H9 (cell line): ENCODE data around the gene PPFIA2. TPM values are rescaled to one million over a fixed set of nuclear protein-coding genes. Genes with fewer than 3 reads are reported as not detected.

ENCODE experiments used
- DNase-seq: peaks from one replicate; pipeline ENCODE4 v3.0.0-alpha.2; 2017
- H2AFZ ChIP-seq: one replicate; pipeline ENCODE4 v1.6.1; 2013; ENCODE audit warnings: mild to moderate bottlenecking, low read length, control low read depth, moderate library complexity
- H2AK5ac ChIP-seq: 2 replicates; pipeline ENCODE4 v1.6.1; 2013; ENCODE audit warnings: low read length, control low read depth, mixed read lengths; ENCODE audit not compliant: insufficient read length
- H2BK120ac ChIP-seq: one replicate; pipeline ENCODE4 v1.6.1; 2013; ENCODE audit warnings: low read depth, mild to moderate bottlenecking, low read length, control low read depth, inconsistent platforms; ENCODE audit not compliant: poor library complexity, severe bottlenecking
- H2BK12ac ChIP-seq: 2 replicates; pipeline ENCODE4 v1.6.1; 2013; ENCODE audit warnings: low read length, control low read depth, mixed read lengths, low read depth; ENCODE audit not compliant: insufficient read length
- H2BK15ac ChIP-seq: 2 replicates; pipeline ENCODE4 v1.6.1; 2013; ENCODE audit warnings: low read depth, low read length, control low read depth
- H2BK20ac ChIP-seq: one replicate; pipeline ENCODE4 v1.6.1; 2013; ENCODE audit warnings: low read depth, mild to moderate bottlenecking, low read length, control low read depth, inconsistent platforms; ENCODE audit not compliant: poor library complexity, severe bottlenecking
- H2BK5ac ChIP-seq: 2 replicates; pipeline ENCODE4 v1.6.1; 2013; ENCODE audit warnings: low read length, control low read depth, mixed read lengths; ENCODE audit not compliant: insufficient read length
- H3K14ac ChIP-seq: 2 replicates; pipeline ENCODE4 v1.6.1; 2013; ENCODE audit warnings: low read length, control low read depth; ENCODE audit not compliant: insufficient read depth
- H3K18ac ChIP-seq: 2 replicates; pipeline ENCODE4 v1.6.1; 2013; ENCODE audit warnings: low read depth, mild to moderate bottlenecking, mixed read lengths, low read length, control low read depth; ENCODE audit not compliant: insufficient read length
- H3K23ac ChIP-seq: 2 replicates; pipeline ENCODE4 v1.6.1; 2013; ENCODE audit warnings: low read length, control low read depth, mixed read lengths, low read depth; ENCODE audit not compliant: insufficient read length
- H3K23me2 ChIP-seq: 2 replicates; pipeline ENCODE4 v1.6.1; 2013; ENCODE audit warnings: low read depth, mild to moderate bottlenecking, mixed read lengths, low read length, control low read depth; ENCODE audit not compliant: insufficient read length, poor library complexity, severe bottlenecking
- H3K27ac ChIP-seq: 2 replicates; pipeline ENCODE4 v1.5.1; 2013; ENCODE audit warnings: low read length, control low read depth, mixed read lengths, low read depth; ENCODE audit not compliant: insufficient read length
- H3K27me3 ChIP-seq: 2 replicates; pipeline ENCODE4 v1.6.1; 2013; ENCODE audit warnings: low read length, control low read depth, inconsistent platforms; ENCODE audit not compliant: insufficient read depth
- H3K4ac ChIP-seq: 2 replicates; pipeline ENCODE4 v1.6.1; 2013; ENCODE audit warnings: low read depth, mild to moderate bottlenecking, control low read depth, inconsistent platforms, low read length, moderate library complexity
- H3K4me1 ChIP-seq: 2 replicates; pipeline ENCODE4 v1.6.1; 2013; ENCODE audit warnings: low read length, control low read depth, inconsistent platforms; ENCODE audit not compliant: insufficient read depth
- H3K4me2 ChIP-seq: 2 replicates; pipeline ENCODE4 v1.6.1; 2013; ENCODE audit warnings: low read length, control low read depth, mixed read lengths; ENCODE audit not compliant: insufficient read length, insufficient read depth
- H3K56ac ChIP-seq: 2 replicates; pipeline ENCODE4 v1.6.1; 2013; ENCODE audit warnings: low read depth, mild to moderate bottlenecking, mixed read lengths, low read length, control low read depth; ENCODE audit not compliant: insufficient read length
- H3K79me1 ChIP-seq: 2 replicates; pipeline ENCODE4 v1.6.1; 2013; ENCODE audit warnings: low read depth, mild to moderate bottlenecking, moderate library complexity, low read length, control low read depth, inconsistent platforms; ENCODE audit not compliant: insufficient read depth, poor library complexity, severe bottlenecking
- H3K79me2 ChIP-seq: 2 replicates; pipeline ENCODE4 v1.6.1; 2013; ENCODE audit warnings: low read length, control low read depth, inconsistent platforms; ENCODE audit not compliant: insufficient read depth
- H3K9ac ChIP-seq: 2 replicates; pipeline ENCODE4 v1.6.1; 2013; ENCODE audit warnings: low read length, control low read depth, mixed read lengths; ENCODE audit not compliant: insufficient read length; ENCODE audit errors: extremely low read depth
- H3K9me3 ChIP-seq: one replicate; pipeline ENCODE4 v1.6.1; 2013; ENCODE audit warnings: low read depth, low read length, inconsistent platforms; ENCODE audit not compliant: control insufficient read depth
- H3T11ph ChIP-seq: one replicate; pipeline ENCODE4 v1.6.1; 2013; ENCODE audit warnings: mild to moderate bottlenecking, low read length, control low read depth, inconsistent platforms
- H4K20me1 ChIP-seq: one replicate; pipeline ENCODE4 v1.6.1; 2013; ENCODE audit not compliant: control insufficient read depth, insufficient read length, insufficient read depth
- H4K5ac ChIP-seq: 2 replicates; pipeline ENCODE4 v1.6.1; 2013; ENCODE audit warnings: low read depth, mild to moderate bottlenecking, mixed read lengths, low read length, control low read depth; ENCODE audit not compliant: insufficient read length
- H4K8ac ChIP-seq: replicated peaks from 2 replicates; pipeline ENCODE4 v1.6.1; 2013; ENCODE audit warnings: low read length, control low read depth, mixed read lengths, low read depth; ENCODE audit not compliant: insufficient read length
- H4K91ac ChIP-seq: 2 replicates; pipeline ENCODE4 v1.6.1; 2013; ENCODE audit warnings: low read depth, mild to moderate bottlenecking, moderate library complexity, mixed read lengths, low read length, control low read depth; ENCODE audit not compliant: insufficient read length
- H3K27ac Mint-ChIP-seq, 3 experiments: 2 replicates in 2 of 3; 3 replicates in 1 of 3; pipeline ENCODE4 v1.8.0; 2020 to 2021; ENCODE audit warnings: mixed read lengths in 3 of 3, mild to moderate bottlenecking in 1 of 3, moderate library complexity in 1 of 3
- H3K27me3 Mint-ChIP-seq: 2 replicates; pipeline ENCODE4 v1.8.0; 2021; ENCODE audit warnings: low read depth, mild to moderate bottlenecking, moderate library complexity, mixed read lengths
- H3K36me3 Mint-ChIP-seq, 3 experiments: 2 replicates in 2 of 3; 3 replicates in 1 of 3; pipeline ENCODE4 v1.8.0; 2020 to 2021; ENCODE audit warnings: low read depth in 3 of 3, mixed read lengths in 3 of 3; ENCODE audit not compliant: insufficient read depth in 1 of 3
- H3K4me1 Mint-ChIP-seq, 2 experiments: 2 replicates each; pipeline ENCODE4 v1.8.0; 2020; ENCODE audit warnings: mixed read lengths in 2 of 2
- H3K4me3 Mint-ChIP-seq, 2 experiments: 2 replicates in 1 of 2; 3 replicates in 1 of 2; pipeline ENCODE4 v1.8.0; 2020 to 2021; ENCODE audit warnings: mild to moderate bottlenecking in 2 of 2, mixed read lengths in 2 of 2, moderate library complexity in 1 of 2
- H3K9me3 Mint-ChIP-seq, 2 experiments: 2 replicates in 1 of 2; 3 replicates in 1 of 2; pipeline ENCODE4 v1.8.0; 2020; ENCODE audit warnings: mild to moderate bottlenecking in 2 of 2, mixed read lengths in 2 of 2, moderate library complexity in 1 of 2
- whole genome bisulfite sequencing: extraction: QIAGEN DNeasy Blood & Tissue Kit; methylation state at CpG from one replicate; pipeline ENCODE4 v1.1.7; 2013; ENCODE audit warnings: missing lambda C conversion rate, low lambda C conversion rate, mixed read lengths; ENCODE audit not compliant: insufficient read length; ENCODE audit errors: extremely low coverage; 5-methylcytosine and 5-hydroxymethylcytosine counted together
- total RNA-seq: library from RNA; stranded (reverse); gene quantifications from 2 replicates; pipeline ENCODE4 v1.2.1, GENCODE V29; 2021
- TF ChIP-seq, protein P1 (sequence below): fragments of 200-600 bp; sonication (generic); conservative IDR thresholded peaks from 3 replicates; pipeline ENCODE4 v1.8.0; 2021; ENCODE audit warnings: antibody characterized with exemption, mild to moderate bottlenecking

The PPFIA2 gene
- total RNA-seq, 1 experiment from 2014 or later, result 1.3 TPM

GRCh38 chr12:81274637-81275529 lies 484.3 kb downstream of the PPFIA2 start:
- Histone ChIP-seq H3K56ac (no peak overlapping the region), H3K9ac (no peak overlapping the region), H4K91ac (no peak overlapping the region), H4K8ac (no peak overlapping the region), H2BK5ac (no peak overlapping the region), H2BK120ac (no peak overlapping the region), H3K18ac (no peak overlapping the region), H2BK15ac (no peak overlapping the region), H3K4ac (no peak overlapping the region), H3K27me3 (no peaks in the 10 kb centered on the region), H2BK20ac (no peak overlapping the region), H3K23me2 (no peaks in the 10 kb centered on the region), H2AFZ (no peak overlapping the region), H2AK5ac (no peak overlapping the region), H3T11ph (no peak overlapping the region), H3K14ac (no peak overlapping the region), H3K23ac (no peak overlapping the region), H3K79me2 (no peaks in the 10 kb centered on the region), H4K20me1 (no peaks in the 10 kb centered on the region), H2BK12ac (no peak overlapping the region), H3K27ac (no peak overlapping the region), H3K9me3 (no peaks in the 10 kb centered on the region), H3K4me1 (no peaks in the 10 kb centered on the region), H3K79me1 (no peaks in the 10 kb centered on the region), H4K5ac (no peak overlapping the region), H3K4me2 (no peak overlapping the region)
- TF ChIP-seq, protein P1, sequence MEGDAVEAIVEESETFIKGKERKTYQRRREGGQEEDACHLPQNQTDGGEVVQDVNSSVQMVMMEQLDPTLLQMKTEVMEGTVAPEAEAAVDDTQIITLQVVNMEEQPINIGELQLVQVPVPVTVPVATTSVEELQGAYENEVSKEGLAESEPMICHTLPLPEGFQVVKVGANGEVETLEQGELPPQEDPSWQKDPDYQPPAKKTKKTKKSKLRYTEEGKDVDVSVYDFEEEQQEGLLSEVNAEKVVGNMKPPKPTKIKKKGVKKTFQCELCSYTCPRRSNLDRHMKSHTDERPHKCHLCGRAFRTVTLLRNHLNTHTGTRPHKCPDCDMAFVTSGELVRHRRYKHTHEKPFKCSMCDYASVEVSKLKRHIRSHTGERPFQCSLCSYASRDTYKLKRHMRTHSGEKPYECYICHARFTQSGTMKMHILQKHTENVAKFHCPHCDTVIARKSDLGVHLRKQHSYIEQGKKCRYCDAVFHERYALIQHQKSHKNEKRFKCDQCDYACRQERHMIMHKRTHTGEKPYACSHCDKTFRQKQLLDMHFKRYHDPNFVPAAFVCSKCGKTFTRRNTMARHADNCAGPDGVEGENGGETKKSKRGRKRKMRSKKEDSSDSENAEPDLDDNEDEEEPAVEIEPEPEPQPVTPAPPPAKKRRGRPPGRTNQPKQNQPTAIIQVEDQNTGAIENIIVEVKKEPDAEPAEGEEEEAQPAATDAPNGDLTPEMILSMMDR, result no peak
- DNase-seq, result no peak
- no peak overlapping the region for H3K27ac Mint-ChIP-seq
- no CpG with 5 or more reads among the region's 8 CpGs for WGBS
- no peaks in the 10 kb centered on the region for H3K36me3 Mint-ChIP-seq
- H3K4me1 Mint-ChIP-seq, result no peaks in the 10 kb centered on the region
- H3K4me3 Mint-ChIP-seq, result no peak overlapping the region
- no peaks in the 10 kb centered on the region for H3K9me3 Mint-ChIP-seq
- no peaks in the 10 kb centered on the region for H3K27me3 Mint-ChIP-seq
